ENCODE measurements around the gene UBA1. TPM values are rescaled to one million over a fixed set of nuclear protein-coding genes. Genes with fewer than 3 reads are reported as not detected.
A peak's percentile ranks its signal among the peaks of the same experiment; 100 is the strongest.

UBA1 gene
- total RNA-seq, 1 donor from 2014 or later, result 244 TPM

- no peaks in the 10 kb centered on the region for H3K9me3 Mint-ChIP-seq (ENCODE audit: unreplicated experiment)
- FAIRE-seq (no peak), DNase-seq (ENCODE audit: low read depth) (no peak)
- no peak overlapping the region for H3K4me3 ChIP-seq (ENCODE audit: insufficient read depth, low read depth, low read length)
- H3K4me1 Mint-ChIP-seq (ENCODE audit: low read depth, unreplicated experiment), result peaks cover 32% of the 10 kb centered on the region
- H3K27ac ChIP-seq (ENCODE audit: low read depth, low read length), result no peak overlapping the region
- no peak overlapping the region for H2AFZ ChIP-seq (ENCODE audit: low read depth, low read length)
- TF ChIP-seq CTCF (IDR thresholded peaks at IDR 0.05; ENCODE audit: insufficient read depth, low read depth, low read length) (no peak), EZH2 (IDR thresholded peaks at IDR 0.05; ENCODE audit: insufficient read depth, low read length) (no peak)
- H3K9me3 ChIP-seq (ENCODE audit: insufficient read depth, low read depth, low read length), result no peaks in the 10 kb centered on the region
- H3K36me3 ChIP-seq (ENCODE audit: insufficient read depth, low read length), result peaks cover 36% of the 10 kb centered on the region
- peaks cover 87% of the 10 kb centered on the region for H4K20me1 ChIP-seq (ENCODE audit: insufficient read depth, low read length)
- H3K27me3 Mint-ChIP-seq (ENCODE audit: low read depth, unreplicated experiment), result no peaks in the 10 kb centered on the region
- no peak overlapping the region for H3K4me3 Mint-ChIP-seq (ENCODE audit: unreplicated experiment)
- H3K27ac Mint-ChIP-seq (ENCODE audit: unreplicated experiment), result no peak overlapping the region
- no peak overlapping the region for H3K9ac ChIP-seq (ENCODE audit: low read length)
- H3K4me2 ChIP-seq (ENCODE audit: low read length), result no peak overlapping the region
- H3K36me3 Mint-ChIP-seq (ENCODE audit: low read depth, unreplicated experiment), result peaks cover 9% of the 10 kb centered on the region
- no peaks in the 10 kb centered on the region for H3K27me3 ChIP-seq (ENCODE audit: insufficient read depth, low read length)
- peaks cover 76% of the 10 kb centered on the region for H3K79me2 ChIP-seq (ENCODE audit: insufficient read depth, low read length)
- H3K4me1 ChIP-seq (ENCODE audit: insufficient read depth, low read length), result peaks cover 25% of the 10 kb centered on the region
Measured at GRCh38 chrX:47199286-47199685, 5.7 kb downstream of the UBA1 start.

GRCh38 chrX:47200385-47201150 is 6.9 kb downstream of the UBA1 start:
- no peak overlapping the region for H2AFZ ChIP-seq (ENCODE audit: low read depth, low read length)
- Mint-ChIP-seq H3K27me3 (ENCODE audit: low read depth, unreplicated experiment) (no peaks in the 10 kb centered on the region), H3K36me3 (ENCODE audit: low read depth, unreplicated experiment) (peaks cover 12% of the 10 kb centered on the region), H3K9me3 (ENCODE audit: unreplicated experiment) (no peaks in the 10 kb centered on the region), H3K4me3 (ENCODE audit: unreplicated experiment) (no peak overlapping the region), H3K27ac (ENCODE audit: unreplicated experiment) (peak overlapping the region; percentile 18), H3K4me1 (ENCODE audit: low read depth, unreplicated experiment) (peaks cover 26% of the 10 kb centered on the region)
- peaks cover 86% of the 10 kb centered on the region for H4K20me1 ChIP-seq (ENCODE audit: insufficient read depth, low read length)
- H3K27ac ChIP-seq (ENCODE audit: low read depth, low read length), result peak overlapping the region; percentile 19
- H3K4me1 ChIP-seq (ENCODE audit: insufficient read depth, low read length), result peaks cover 23% of the 10 kb centered on the region
- DNase-seq (ENCODE audit: low read depth), result peak; percentile 76
- H3K36me3 ChIP-seq (ENCODE audit: insufficient read depth, low read length), result peaks cover 46% of the 10 kb centered on the region
- peak; percentile 99 for FAIRE-seq
- no peak overlapping the region for H3K9ac ChIP-seq (ENCODE audit: low read length)
- TF ChIP-seq EZH2 (IDR thresholded peaks at IDR 0.05; ENCODE audit: insufficient read depth, low read length), result no peak
- peak; percentile 14 for TF ChIP-seq CTCF (IDR thresholded peaks at IDR 0.05; ENCODE audit: insufficient read depth, low read depth, low read length)
- H3K4me2 ChIP-seq (ENCODE audit: low read length), result no peak overlapping the region
- no peaks in the 10 kb centered on the region for H3K27me3 ChIP-seq (ENCODE audit: insufficient read depth, low read length)
- H3K9me3 ChIP-seq (ENCODE audit: insufficient read depth, low read depth, low read length), result no peaks in the 10 kb centered on the region
- peaks cover 69% of the 10 kb centered on the region for H3K79me2 ChIP-seq (ENCODE audit: insufficient read depth, low read length)
- no peak overlapping the region for H3K4me3 ChIP-seq (ENCODE audit: insufficient read depth, low read depth, low read length)

GRCh38 chrX:47201345-47201944 is 7.8 kb downstream of the UBA1 start:
- peaks cover 48% of the 10 kb centered on the region for H3K36me3 ChIP-seq (ENCODE audit: insufficient read depth, low read length)
- FAIRE-seq, result peak; percentile 94

More at GRCh38 chrX:47201345-47201944, 7.8 kb downstream of the UBA1 start:
- Histone ChIP-seq H3K9ac (ENCODE audit: low read length) (no peak overlapping the region), H3K27me3 (ENCODE audit: insufficient read depth, low read length) (no peaks in the 10 kb centered on the region), H2AFZ (ENCODE audit: low read depth, low read length) (no peak overlapping the region), H3K4me3 (ENCODE audit: insufficient read depth, low read depth, low read length) (no peak overlapping the region), H4K20me1 (ENCODE audit: insufficient read depth, low read length) (peaks cover 85% of the 10 kb centered on the region), H3K9me3 (ENCODE audit: insufficient read depth, low read depth, low read length) (no peaks in the 10 kb centered on the region), H3K27ac (ENCODE audit: low read depth, low read length) (no peak overlapping the region), H3K4me1 (ENCODE audit: insufficient read depth, low read length) (peaks cover 14% of the 10 kb centered on the region), H3K4me2 (ENCODE audit: low read length) (no peak overlapping the region), H3K79me2 (ENCODE audit: insufficient read depth, low read length) (peaks cover 64% of the 10 kb centered on the region)
- Mint-ChIP-seq H3K4me3 (ENCODE audit: unreplicated experiment) (no peak overlapping the region), H3K36me3 (ENCODE audit: low read depth, unreplicated experiment) (peaks cover 12% of the 10 kb centered on the region), H3K27ac (ENCODE audit: unreplicated experiment) (no peak overlapping the region), H3K4me1 (ENCODE audit: low read depth, unreplicated experiment) (peaks cover 20% of the 10 kb centered on the region), H3K27me3 (ENCODE audit: low read depth, unreplicated experiment) (no peaks in the 10 kb centered on the region), H3K9me3 (ENCODE audit: unreplicated experiment) (no peaks in the 10 kb centered on the region)
- no peak for TF ChIP-seq EZH2 (IDR thresholded peaks at IDR 0.05; ENCODE audit: insufficient read depth, low read length)
- no peak for TF ChIP-seq CTCF (IDR thresholded peaks at IDR 0.05; ENCODE audit: insufficient read depth, low read depth, low read length)
- DNase-seq (ENCODE audit: low read depth), result no peak
